GM18502 (cell line): ENCODE data around the gene GPHN.

Experiments
- ATAC-seq: cut with Tn5 transposase; IDR thresholded peaks from one replicate; pipeline ENCODE4 v1.9.1; 2021; ENCODE audit warnings: mild to moderate bottlenecking; ENCODE audit not compliant: unreplicated experiment, poor library complexity

GPHN gene

GRCh38 chr14:67187826-67188225 lies 679.9 kb downstream of the GPHN start:
- no peak for ATAC-seq

- no peak for ATAC-seq
These were observed 680.4 kb downstream of the GPHN start for GRCh38 chr14:67188326-67188725.

GRCh38 chr14:67191768-67192290 lies 683.9 kb downstream of the GPHN start:
- ATAC-seq = no peak

GRCh38 chr14:67192366-67192765 lies 684.4 kb downstream of the GPHN start:
- no peak for ATAC-seq

GRCh38 chr14:67195279-67195678 lies 687.3 kb downstream of the GPHN start:
- no peak for ATAC-seq

- ATAC-seq = no peak
These were observed 691.1 kb downstream of the GPHN start for GRCh38 chr14:67199016-67199415.

- ATAC-seq = no peak
These were observed 699.9 kb downstream of the GPHN start for GRCh38 chr14:67207810-67208209.

- ATAC-seq = no peak
These were observed 710.2 kb downstream of the GPHN start for GRCh38 chr14:67218126-67218525.

- no peak for ATAC-seq
These were observed 713.5 kb downstream of the GPHN start for GRCh38 chr14:67221248-67221981.

GRCh38 chr14:67221982-67222328 lies 714.0 kb downstream of the GPHN start:
- ATAC-seq = no peak

GRCh38 chr14:67225523-67225922 lies 717.6 kb downstream of the GPHN start:
- no peak for ATAC-seq

- ATAC-seq = no peak
These were observed 720.5 kb downstream of the GPHN start for GRCh38 chr14:67228325-67228984.
